Measurements from ENCODE around the gene MNT. TPM values are rescaled to one million over a fixed set of nuclear protein-coding genes. Genes with fewer than 3 reads are reported as not detected.
A peak's percentile ranks its signal among the peaks of the same experiment; 100 is the strongest.

Gene MNT
- total and polyA plus RNA-seq, 9 of the 15 experiments (the other 6 are each of a cell fraction or from before 2014, with no cell fraction given), result 0.18 to 23.8 (median 5.3) TPM

- TF ChIP-seq NR0B1 (IDR thresholded peaks at IDR 0.05; ENCODE audit: partially characterized antibody) (no peak), NCOA2 (IDR thresholded peaks at IDR 0.05; ENCODE audit: partially characterized antibody in 2 of 2) (no peak), ZNF445 (CRISPR knock-in tag; IDR thresholded peaks at IDR 0.05; ENCODE audit: low read depth) (no peak), SIN3A (IDR thresholded peaks at IDR 0.05; ENCODE audit: borderline replicate concordance in 2 of 2, control insufficient read depth in 1 of 2, low read depth in 2 of 2, low read length in 2 of 2) (peak; percentile 43 to 56; a peak in 2 of 4 replicates), ZBTB1 (CRISPR knock-in tag; IDR thresholded peaks at IDR 0.05; ENCODE audit: borderline replicate concordance, low read depth) (no peak), ATF1 (CRISPR knock-in tag; IDR thresholded peaks at IDR 0.05) (peak; percentile 30; the same call in 1 of the 2 replicates), ATF1 (tag; IDR thresholded peaks at IDR 0.05) (peak; percentile 80), POLR2A (conservative IDR thresholded peaks at IDR 0.05) (peak; percentile 67), SAFB2 (IDR thresholded peaks at IDR 0.05; ENCODE audit: borderline replicate concordance, low read depth, low read length, severe bottlenecking) (no peak), E2F1 (CRISPR knock-in tag; IDR thresholded peaks at IDR 0.05) (peak; percentile 68; the same call in 1 of the 2 replicates), DPF2 (IDR thresholded peaks at IDR 0.05) (peak; percentile 40; the same call in 1 of the 2 replicates), NR1H2 (CRISPR knock-in tag; IDR thresholded peaks at IDR 0.05) (no peak), FIP1L1 (IDR thresholded peaks at IDR 0.05; ENCODE audit: low read depth, low read length, poor library complexity, severe bottlenecking) (peak; percentile 53), SIN3B (IDR thresholded peaks at IDR 0.05; ENCODE audit: low read depth) (no peak), SMAD4 (CRISPR knock-in tag; conservative IDR thresholded peaks at IDR 0.05) (peak; percentile 36; the same call in 1 of the 2 replicates), MNT (conservative IDR thresholded peaks at IDR 0.05) (peak; percentile 83 to 87), RBFOX2 (IDR thresholded peaks at IDR 0.05; ENCODE audit: low read depth, low read length) (peak; percentile 85), PML (IDR thresholded peaks at IDR 0.05; ENCODE audit: low read length) (no peak), POLR2AphosphoS5 (IDR thresholded peaks at IDR 0.05; ENCODE audit: control insufficient read depth, insufficient read depth, low read depth, low read length) (0 out of 2 replicates have a peak, but pooled peaks have one; percentile 16), VEZF1 (CRISPR knock-in tag; IDR thresholded peaks at IDR 0.05) (peak; percentile 97; the same call in 1 of the 2 replicates), ETV1 (tag; conservative IDR thresholded peaks at IDR 0.05; ENCODE audit: low read depth) (0 out of 2 replicates have a peak, but pooled peaks have one; percentile 13), BDP1 (IDR thresholded peaks at IDR 0.05; ENCODE audit: insufficient read depth, insufficient read length) (no peak), ARNT (IDR thresholded peaks at IDR 0.05) (no peak)
These were observed 7.5 kb downstream of the MNT start (continued) for GRCh38 chr17:2393174-2393953.

Measured in K562 (cell line).